PC-9 (cell line): Measurements from ENCODE around the gene KAT6B.

Experiments used
- CTCF ChIP-seq: fragments of 200-600 bp; sonication (generic); conservative IDR thresholded peaks from 2 replicates; pipeline ENCODE4 v1.6.1; 2017; ENCODE audit warnings: mixed run types, antibody characterized with exemption, mild to moderate bottlenecking, moderate library complexity
- EZH2 ChIP-seq: fragments of 200-600 bp; sonication (generic); IDR thresholded peaks from 2 replicates; pipeline ENCODE4 v1.8.0; 2017; ENCODE audit warnings: antibody characterized with exemption, low read depth

GRCh38 chr10:74882831-74883230, 56.4 kb downstream of the KAT6B start:
- TF ChIP-seq CTCF, result no peak
- no peak for TF ChIP-seq EZH2
